RWPE1 (cell line): ENCODE measurements around the gene GP1BA.

ENCODE experiments used
- CTCF ChIA-PET: fragments of 350-600 bp; sonication (Branson Sonifier 250); formaldehyde crosslinking; extraction: SDS; loops from one replicate; lab custom pipeline; 2021; lab: Yijun Ruan, JAX
- POLR2A ChIA-PET: fragments of 400-600 bp; formaldehyde crosslinking; extraction: SDS; loops from one replicate; lab custom pipeline; 2020; ENCODE audit warnings: antibody characterized with exemption; ENCODE audit not compliant: low non-redundant PET; lab: Yijun Ruan, JAX
- DNase-seq: peaks from one replicate; pipeline ENCODE4 v3.0.0; 2012; ENCODE audit warnings: low spot score
- H3K27ac ChIP-seq: fragments of 450-650 bp; 2 replicates; pipeline ENCODE4 v1.5.1; 2017
- TF ChIP-seq, protein P1 (sequence below): fragments of 450-650 bp; conservative IDR thresholded peaks from 2 replicates; pipeline ENCODE4 v1.5.1; 2017; ENCODE audit warnings: low read depth, mild to moderate bottlenecking

GP1BA gene

DNA sequence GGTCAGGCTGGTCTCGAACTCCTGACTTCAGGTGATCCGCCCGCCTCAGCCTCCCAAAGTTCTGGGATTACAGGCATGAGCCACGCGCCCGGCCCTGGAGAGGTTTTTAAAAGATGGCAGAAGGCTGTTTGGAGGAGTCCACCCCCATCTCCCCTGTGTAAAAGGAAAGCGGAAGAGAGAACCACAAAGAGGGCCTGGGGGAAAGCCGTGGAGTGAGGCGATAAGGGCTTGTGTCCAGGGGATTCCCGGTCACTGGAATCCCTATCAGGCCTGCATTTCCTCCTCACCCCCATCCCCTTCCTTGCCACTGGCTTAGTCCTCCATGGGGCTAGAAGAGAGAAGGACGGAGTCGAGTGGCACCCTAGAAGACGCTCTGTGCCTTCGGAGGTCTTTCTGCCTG, at the start of gene GP1BA:
Gene GP1BA, plus strand, starts transcription at position 315 of the 400 bp plus-strand sequence. CDS start 328 bp downstream, outside the sequence.
- ChIA-PET POLR2A (no interaction called here), CTCF (no interaction called here)
- DNase-seq = no peak
- TF ChIP-seq, protein P1, sequence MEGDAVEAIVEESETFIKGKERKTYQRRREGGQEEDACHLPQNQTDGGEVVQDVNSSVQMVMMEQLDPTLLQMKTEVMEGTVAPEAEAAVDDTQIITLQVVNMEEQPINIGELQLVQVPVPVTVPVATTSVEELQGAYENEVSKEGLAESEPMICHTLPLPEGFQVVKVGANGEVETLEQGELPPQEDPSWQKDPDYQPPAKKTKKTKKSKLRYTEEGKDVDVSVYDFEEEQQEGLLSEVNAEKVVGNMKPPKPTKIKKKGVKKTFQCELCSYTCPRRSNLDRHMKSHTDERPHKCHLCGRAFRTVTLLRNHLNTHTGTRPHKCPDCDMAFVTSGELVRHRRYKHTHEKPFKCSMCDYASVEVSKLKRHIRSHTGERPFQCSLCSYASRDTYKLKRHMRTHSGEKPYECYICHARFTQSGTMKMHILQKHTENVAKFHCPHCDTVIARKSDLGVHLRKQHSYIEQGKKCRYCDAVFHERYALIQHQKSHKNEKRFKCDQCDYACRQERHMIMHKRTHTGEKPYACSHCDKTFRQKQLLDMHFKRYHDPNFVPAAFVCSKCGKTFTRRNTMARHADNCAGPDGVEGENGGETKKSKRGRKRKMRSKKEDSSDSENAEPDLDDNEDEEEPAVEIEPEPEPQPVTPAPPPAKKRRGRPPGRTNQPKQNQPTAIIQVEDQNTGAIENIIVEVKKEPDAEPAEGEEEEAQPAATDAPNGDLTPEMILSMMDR = no peak
- no peak within 1 kb of the TSS for H3K27ac ChIP-seq

DNA sequence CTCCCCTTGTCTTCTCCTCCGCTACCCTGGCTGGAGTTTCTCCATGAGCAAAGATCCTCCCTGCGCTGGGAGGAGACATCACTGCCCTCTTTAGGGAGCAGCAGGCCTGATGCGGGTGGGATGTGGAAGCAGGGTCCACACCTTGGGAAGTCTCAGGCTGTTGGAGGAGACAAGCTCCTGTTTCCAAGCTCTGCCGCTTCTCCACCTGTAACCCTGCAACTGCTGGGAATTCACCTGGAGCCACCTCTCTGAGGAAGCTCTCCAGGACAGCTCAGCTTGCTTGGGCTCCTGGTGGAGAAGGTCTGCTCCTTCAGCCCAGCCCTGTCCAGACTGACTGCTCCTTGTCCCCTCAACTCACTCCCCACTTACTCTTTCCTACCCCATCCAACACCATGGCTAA, 47.6 kb upstream of the GP1BA start:
- TF ChIP-seq, protein P1 = no peak
- DNase-seq = no peak
- POLR2A ChIA-PET = interaction anchor here (0.5 kb wide), 1 partner anchor 104 kb away, joined by 3 read pairs; no protein-coding TSS in a partner anchor
- peak overlapping the region; percentile 90 for H3K27ac ChIP-seq
- CTCF ChIA-PET = interaction anchor here (0.6 to 1.1 kb wide), 2 partner anchors 78 to 98 kb away, joined by 3 read pairs; partner anchors contain the start of gene PLD2

DNA sequence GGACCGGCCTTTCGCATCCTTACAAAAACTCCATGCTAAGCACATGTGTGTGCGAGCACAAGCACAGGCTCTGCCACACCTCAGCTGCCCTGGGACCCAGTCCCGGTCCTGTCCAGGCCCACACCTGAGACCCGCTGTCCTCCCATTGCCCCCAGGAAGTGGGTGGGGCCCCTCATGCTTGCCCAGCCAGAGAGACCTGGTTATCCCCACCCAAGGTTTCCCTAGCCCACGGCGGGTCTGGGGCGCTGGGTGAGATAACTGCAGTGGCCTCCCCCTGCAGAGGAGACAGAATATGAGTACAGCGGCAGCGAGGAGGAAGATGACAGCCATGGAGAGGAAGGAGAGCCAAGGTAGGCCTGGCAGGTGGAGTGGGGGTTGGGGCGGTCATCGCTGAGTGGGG, 45.2 kb upstream of the GP1BA start:
- no peak for DNase-seq
- ChIA-PET CTCF (no interaction called here), POLR2A (no interaction called here)
- TF ChIP-seq, protein P1 = no peak
- peak overlapping the region; percentile 90 for H3K27ac ChIP-seq

DNA sequence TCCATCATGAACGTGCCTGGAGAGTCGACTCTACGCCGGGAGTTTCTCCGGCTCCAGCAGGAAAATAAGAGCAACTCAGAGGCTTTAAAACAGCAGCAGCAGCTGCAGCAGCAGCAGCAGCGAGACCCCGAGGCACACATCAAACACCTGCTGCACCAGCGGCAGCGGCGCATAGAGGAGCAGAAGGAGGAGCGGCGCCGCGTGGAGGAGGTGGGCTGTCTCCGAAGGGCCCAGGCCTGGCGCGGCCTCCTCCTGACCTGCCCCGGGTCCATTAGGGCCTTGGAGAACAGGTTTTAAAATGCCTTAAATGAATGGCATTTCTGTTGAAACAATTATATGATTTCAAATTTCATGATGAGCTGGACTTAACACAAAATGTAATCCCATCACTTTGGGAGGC, 44.5 kb upstream of the GP1BA start:
- CTCF ChIA-PET = interaction anchor here (1.5 kb wide), 1 partner anchor 98 kb away, joined by 4 read pairs; no protein-coding TSS in a partner anchor
- TF ChIP-seq, protein P1 = no peak

DNA sequence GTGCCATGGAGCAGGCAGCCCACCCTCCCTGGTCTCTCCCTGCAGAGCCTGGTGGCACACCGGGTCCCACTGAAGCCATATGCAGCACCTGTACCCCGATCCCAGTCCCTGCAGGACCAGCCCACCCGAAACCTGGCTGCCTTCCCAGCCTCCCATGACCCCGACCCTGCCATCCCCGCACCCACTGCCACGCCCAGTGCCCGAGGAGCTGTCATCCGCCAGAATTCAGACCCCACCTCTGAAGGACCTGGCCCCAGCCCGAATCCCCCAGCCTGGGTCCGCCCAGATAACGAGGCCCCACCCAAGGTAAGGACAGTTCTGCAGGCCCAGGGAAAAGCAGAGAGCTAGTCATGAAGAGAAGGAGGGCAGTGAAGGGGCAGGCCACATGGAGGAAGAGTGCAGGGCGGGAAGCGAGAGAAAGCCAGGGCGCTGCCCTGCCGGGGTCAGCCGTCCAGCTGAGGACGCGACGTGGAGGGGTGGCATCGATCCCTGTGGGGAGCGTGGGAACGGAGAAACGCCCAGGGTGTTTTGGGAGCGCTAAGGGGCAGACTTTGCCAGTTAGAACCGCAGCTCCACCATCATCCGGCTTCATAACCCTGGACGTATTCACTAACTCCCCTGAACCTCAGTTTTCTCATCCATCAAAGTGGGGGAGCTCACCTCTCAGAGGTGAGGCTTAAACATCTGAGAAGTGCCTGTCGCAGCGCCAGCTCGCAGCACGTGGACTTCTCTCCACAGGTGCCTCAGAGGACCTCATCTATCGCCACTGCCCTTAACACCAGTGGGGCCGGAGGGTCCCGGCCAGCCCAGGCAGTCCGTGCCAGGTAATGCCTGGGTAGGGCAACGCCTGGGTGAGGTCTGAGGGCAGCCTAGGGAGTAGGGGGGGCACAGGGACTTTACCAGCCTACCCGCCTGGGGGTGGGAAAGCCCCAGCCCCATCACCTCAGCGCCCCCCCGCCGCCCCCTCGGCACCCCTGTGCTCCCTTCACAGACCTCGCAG, 40.4 kb upstream of the GP1BA start:
- ChIA-PET POLR2A (no interaction called here), CTCF (no interaction called here)
- TF ChIP-seq, protein P1 = no peak
- DNase-seq = no peak
- H3K27ac ChIP-seq = peak overlapping the region; percentile 27; the same call in 1 of the 2 replicates

More for the DNA sequence above, 44.5 kb upstream of the GP1BA start:
- POLR2A ChIA-PET = no interaction called here
- no peak for DNase-seq
- H3K27ac ChIP-seq = peak overlapping the region; percentile 90

DNA sequence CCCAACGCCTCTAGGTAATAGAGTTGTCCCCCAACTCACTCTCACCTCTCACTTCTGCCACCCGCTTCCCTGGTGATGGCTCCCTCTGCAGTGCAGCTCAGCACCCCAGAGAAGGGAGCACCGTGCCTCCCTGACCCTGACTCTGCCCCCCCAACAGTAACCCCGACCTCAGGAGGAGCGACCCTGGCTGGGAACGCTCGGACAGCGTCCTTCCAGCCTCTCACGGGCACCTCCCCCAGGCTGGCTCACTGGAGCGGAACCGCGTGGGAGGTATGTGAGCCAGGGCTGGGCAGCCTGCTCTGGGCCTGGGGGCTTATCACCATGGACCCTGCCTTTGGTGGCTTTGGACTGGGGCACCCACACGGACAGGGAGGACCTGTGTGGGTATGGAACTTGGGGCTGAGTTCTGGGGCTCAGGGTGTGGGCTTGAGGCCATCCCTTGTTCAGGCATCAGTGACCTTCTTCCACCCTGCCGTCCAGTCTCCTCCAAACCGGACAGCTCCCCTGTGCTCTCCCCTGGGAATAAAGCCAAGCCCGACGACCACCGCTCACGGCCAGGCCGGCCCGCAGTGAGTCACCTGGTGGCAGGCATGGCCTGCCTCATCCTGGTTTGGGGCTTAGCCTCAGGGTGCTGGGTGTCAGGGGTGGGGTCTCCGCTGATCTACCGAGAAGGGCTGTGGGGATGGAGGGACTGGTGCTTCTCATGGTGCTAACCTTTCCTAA, 39.4 kb upstream of the GP1BA start:
- no peak for DNase-seq
- TF ChIP-seq, protein P1 = no peak
- H3K27ac ChIP-seq = peak overlapping the region; percentile 21
- CTCF ChIA-PET = no interaction called here
- POLR2A ChIA-PET = no interaction called here
